H9 (cell line): ENCODE data around the gene TRIM24. TPM values are rescaled to one million over a fixed set of nuclear protein-coding genes. Genes with fewer than 3 reads are reported as not detected.

Experiments
- DNase-seq: peaks from one replicate; pipeline ENCODE4 v3.0.0-alpha.2; 2017
- H2AFZ ChIP-seq: one replicate; pipeline ENCODE4 v1.6.1; 2013; ENCODE audit warnings: mild to moderate bottlenecking, low read length, control low read depth, moderate library complexity
- H2AK5ac ChIP-seq: 2 replicates; pipeline ENCODE4 v1.6.1; 2013; ENCODE audit warnings: low read length, control low read depth, mixed read lengths; ENCODE audit not compliant: insufficient read length
- H2BK120ac ChIP-seq: one replicate; pipeline ENCODE4 v1.6.1; 2013; ENCODE audit warnings: low read depth, mild to moderate bottlenecking, low read length, control low read depth, inconsistent platforms; ENCODE audit not compliant: poor library complexity, severe bottlenecking
- H2BK12ac ChIP-seq: 2 replicates; pipeline ENCODE4 v1.6.1; 2013; ENCODE audit warnings: low read length, control low read depth, mixed read lengths, low read depth; ENCODE audit not compliant: insufficient read length
- H2BK15ac ChIP-seq: 2 replicates; pipeline ENCODE4 v1.6.1; 2013; ENCODE audit warnings: low read depth, low read length, control low read depth
- H2BK20ac ChIP-seq: one replicate; pipeline ENCODE4 v1.6.1; 2013; ENCODE audit warnings: low read depth, mild to moderate bottlenecking, low read length, control low read depth, inconsistent platforms; ENCODE audit not compliant: poor library complexity, severe bottlenecking
- H2BK5ac ChIP-seq: 2 replicates; pipeline ENCODE4 v1.6.1; 2013; ENCODE audit warnings: low read length, control low read depth, mixed read lengths; ENCODE audit not compliant: insufficient read length
- H3K14ac ChIP-seq: 2 replicates; pipeline ENCODE4 v1.6.1; 2013; ENCODE audit warnings: low read length, control low read depth; ENCODE audit not compliant: insufficient read depth
- H3K18ac ChIP-seq: 2 replicates; pipeline ENCODE4 v1.6.1; 2013; ENCODE audit warnings: low read depth, mild to moderate bottlenecking, mixed read lengths, low read length, control low read depth; ENCODE audit not compliant: insufficient read length
- H3K23ac ChIP-seq: 2 replicates; pipeline ENCODE4 v1.6.1; 2013; ENCODE audit warnings: low read length, control low read depth, mixed read lengths, low read depth; ENCODE audit not compliant: insufficient read length
- H3K23me2 ChIP-seq: 2 replicates; pipeline ENCODE4 v1.6.1; 2013; ENCODE audit warnings: low read depth, mild to moderate bottlenecking, mixed read lengths, low read length, control low read depth; ENCODE audit not compliant: insufficient read length, poor library complexity, severe bottlenecking
- H3K27ac ChIP-seq: 2 replicates; pipeline ENCODE4 v1.5.1; 2013; ENCODE audit warnings: low read length, control low read depth, mixed read lengths, low read depth; ENCODE audit not compliant: insufficient read length
- H3K27me3 ChIP-seq: 2 replicates; pipeline ENCODE4 v1.6.1; 2013; ENCODE audit warnings: low read length, control low read depth, inconsistent platforms; ENCODE audit not compliant: insufficient read depth
- H3K4ac ChIP-seq: 2 replicates; pipeline ENCODE4 v1.6.1; 2013; ENCODE audit warnings: low read depth, mild to moderate bottlenecking, control low read depth, inconsistent platforms, low read length, moderate library complexity
- H3K4me1 ChIP-seq: 2 replicates; pipeline ENCODE4 v1.6.1; 2013; ENCODE audit warnings: low read length, control low read depth, inconsistent platforms; ENCODE audit not compliant: insufficient read depth
- H3K4me2 ChIP-seq: 2 replicates; pipeline ENCODE4 v1.6.1; 2013; ENCODE audit warnings: low read length, control low read depth, mixed read lengths; ENCODE audit not compliant: insufficient read length, insufficient read depth
- H3K56ac ChIP-seq: 2 replicates; pipeline ENCODE4 v1.6.1; 2013; ENCODE audit warnings: low read depth, mild to moderate bottlenecking, mixed read lengths, low read length, control low read depth; ENCODE audit not compliant: insufficient read length
- H3K79me1 ChIP-seq: 2 replicates; pipeline ENCODE4 v1.6.1; 2013; ENCODE audit warnings: low read depth, mild to moderate bottlenecking, moderate library complexity, low read length, control low read depth, inconsistent platforms; ENCODE audit not compliant: insufficient read depth, poor library complexity, severe bottlenecking
- H3K79me2 ChIP-seq: 2 replicates; pipeline ENCODE4 v1.6.1; 2013; ENCODE audit warnings: low read length, control low read depth, inconsistent platforms; ENCODE audit not compliant: insufficient read depth
- H3K9ac ChIP-seq: 2 replicates; pipeline ENCODE4 v1.6.1; 2013; ENCODE audit warnings: low read length, control low read depth, mixed read lengths; ENCODE audit not compliant: insufficient read length; ENCODE audit errors: extremely low read depth
- H3K9me3 ChIP-seq: one replicate; pipeline ENCODE4 v1.6.1; 2013; ENCODE audit warnings: low read depth, low read length, inconsistent platforms; ENCODE audit not compliant: control insufficient read depth
- H3T11ph ChIP-seq: one replicate; pipeline ENCODE4 v1.6.1; 2013; ENCODE audit warnings: mild to moderate bottlenecking, low read length, control low read depth, inconsistent platforms
- H4K20me1 ChIP-seq: one replicate; pipeline ENCODE4 v1.6.1; 2013; ENCODE audit not compliant: control insufficient read depth, insufficient read length, insufficient read depth
- H4K5ac ChIP-seq: 2 replicates; pipeline ENCODE4 v1.6.1; 2013; ENCODE audit warnings: low read depth, mild to moderate bottlenecking, mixed read lengths, low read length, control low read depth; ENCODE audit not compliant: insufficient read length
- H4K8ac ChIP-seq: replicated peaks from 2 replicates; pipeline ENCODE4 v1.6.1; 2013; ENCODE audit warnings: low read length, control low read depth, mixed read lengths, low read depth; ENCODE audit not compliant: insufficient read length
- H4K91ac ChIP-seq: 2 replicates; pipeline ENCODE4 v1.6.1; 2013; ENCODE audit warnings: low read depth, mild to moderate bottlenecking, moderate library complexity, mixed read lengths, low read length, control low read depth; ENCODE audit not compliant: insufficient read length
- H3K27ac Mint-ChIP-seq, 3 experiments: 2 replicates in 2 of 3; 3 replicates in 1 of 3; pipeline ENCODE4 v1.8.0; 2020 to 2021; ENCODE audit warnings: mixed read lengths in 3 of 3, mild to moderate bottlenecking in 1 of 3, moderate library complexity in 1 of 3
- H3K27me3 Mint-ChIP-seq: 2 replicates; pipeline ENCODE4 v1.8.0; 2021; ENCODE audit warnings: low read depth, mild to moderate bottlenecking, moderate library complexity, mixed read lengths
- H3K36me3 Mint-ChIP-seq, 3 experiments: 2 replicates in 2 of 3; 3 replicates in 1 of 3; pipeline ENCODE4 v1.8.0; 2020 to 2021; ENCODE audit warnings: low read depth in 3 of 3, mixed read lengths in 3 of 3; ENCODE audit not compliant: insufficient read depth in 1 of 3
- H3K4me1 Mint-ChIP-seq, 2 experiments: 2 replicates each; pipeline ENCODE4 v1.8.0; 2020; ENCODE audit warnings: mixed read lengths in 2 of 2
- H3K4me3 Mint-ChIP-seq, 2 experiments: 2 replicates in 1 of 2; 3 replicates in 1 of 2; pipeline ENCODE4 v1.8.0; 2020 to 2021; ENCODE audit warnings: mild to moderate bottlenecking in 2 of 2, mixed read lengths in 2 of 2, moderate library complexity in 1 of 2
- H3K9me3 Mint-ChIP-seq, 2 experiments: 2 replicates in 1 of 2; 3 replicates in 1 of 2; pipeline ENCODE4 v1.8.0; 2020; ENCODE audit warnings: mild to moderate bottlenecking in 2 of 2, mixed read lengths in 2 of 2, moderate library complexity in 1 of 2
- WGBS: extraction: QIAGEN DNeasy Blood & Tissue Kit; methylation state at CpG from one replicate; pipeline ENCODE4 v1.1.7; 2013; ENCODE audit warnings: missing lambda C conversion rate, low lambda C conversion rate, mixed read lengths; ENCODE audit not compliant: insufficient read length; ENCODE audit errors: extremely low coverage; 5-methylcytosine and 5-hydroxymethylcytosine counted together
- total RNA-seq: library from RNA; stranded (reverse); gene quantifications from 2 replicates; pipeline ENCODE4 v1.2.1, GENCODE V29; 2021
- TF ChIP-seq, protein P1 (sequence below): fragments of 200-600 bp; sonication (generic); conservative IDR thresholded peaks from 3 replicates; pipeline ENCODE4 v1.8.0; 2021; ENCODE audit warnings: antibody characterized with exemption, mild to moderate bottlenecking

The TRIM24 gene
- total RNA-seq, 1 experiment from 2014 or later, result 260 TPM

DNA sequence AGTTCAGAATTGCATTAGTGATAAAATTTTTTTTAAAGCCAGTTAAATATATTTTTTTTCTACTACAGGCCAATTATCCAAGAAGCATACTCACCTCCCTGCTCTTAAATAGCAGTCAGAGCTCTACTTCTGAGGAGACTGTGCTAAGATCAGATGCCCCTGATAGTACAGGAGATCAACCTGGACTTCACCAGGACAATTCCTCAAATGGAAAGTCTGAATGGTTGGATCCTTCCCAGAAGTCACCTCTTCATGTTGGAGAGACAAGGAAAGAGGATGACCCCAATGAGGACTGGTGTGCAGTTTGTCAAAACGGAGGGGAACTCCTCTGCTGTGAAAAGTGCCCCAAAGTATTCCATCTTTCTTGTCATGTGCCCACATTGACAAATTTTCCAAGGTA lies 119.1 kb downstream of the TRIM24 start:
- no CpG with 5 or more reads among the region's 1 CpG for WGBS
- DNase-seq, result no peak

More for the DNA sequence above, 119.1 kb downstream of the TRIM24 start:
- no peak overlapping the region for H4K91ac ChIP-seq
- no peaks in the 10 kb centered on the region for H4K20me1 ChIP-seq
- H4K8ac ChIP-seq, result no peak overlapping the region
- H3K79me1 ChIP-seq, result peaks cover 2% of the 10 kb centered on the region
- no peak overlapping the region for H3K4me2 ChIP-seq
- H3K4me1 ChIP-seq, result no peaks in the 10 kb centered on the region
- H2AK5ac ChIP-seq, result no peak overlapping the region
- TF ChIP-seq, protein P1, sequence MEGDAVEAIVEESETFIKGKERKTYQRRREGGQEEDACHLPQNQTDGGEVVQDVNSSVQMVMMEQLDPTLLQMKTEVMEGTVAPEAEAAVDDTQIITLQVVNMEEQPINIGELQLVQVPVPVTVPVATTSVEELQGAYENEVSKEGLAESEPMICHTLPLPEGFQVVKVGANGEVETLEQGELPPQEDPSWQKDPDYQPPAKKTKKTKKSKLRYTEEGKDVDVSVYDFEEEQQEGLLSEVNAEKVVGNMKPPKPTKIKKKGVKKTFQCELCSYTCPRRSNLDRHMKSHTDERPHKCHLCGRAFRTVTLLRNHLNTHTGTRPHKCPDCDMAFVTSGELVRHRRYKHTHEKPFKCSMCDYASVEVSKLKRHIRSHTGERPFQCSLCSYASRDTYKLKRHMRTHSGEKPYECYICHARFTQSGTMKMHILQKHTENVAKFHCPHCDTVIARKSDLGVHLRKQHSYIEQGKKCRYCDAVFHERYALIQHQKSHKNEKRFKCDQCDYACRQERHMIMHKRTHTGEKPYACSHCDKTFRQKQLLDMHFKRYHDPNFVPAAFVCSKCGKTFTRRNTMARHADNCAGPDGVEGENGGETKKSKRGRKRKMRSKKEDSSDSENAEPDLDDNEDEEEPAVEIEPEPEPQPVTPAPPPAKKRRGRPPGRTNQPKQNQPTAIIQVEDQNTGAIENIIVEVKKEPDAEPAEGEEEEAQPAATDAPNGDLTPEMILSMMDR, result no peak
- no peak overlapping the region for H3K14ac ChIP-seq
- Mint-ChIP-seq H3K36me3 (peaks cover 63 to 94% (median 88%) of the 10 kb centered on the region in 3 experiments), H3K4me1 (no peaks in the 10 kb centered on the region), H3K9me3 (no peaks in the 10 kb centered on the region), H3K27me3 (no peaks in the 10 kb centered on the region), H3K4me3 (no peak overlapping the region), H3K27ac (peak overlapping the region in 1 of 3 experiments; percentile 68; a peak in 2 of 7 replicates)
- no peak overlapping the region for H2BK120ac ChIP-seq
- no peak overlapping the region for H3K9ac ChIP-seq
- H3K23me2 ChIP-seq, result no peaks in the 10 kb centered on the region
- H2BK12ac ChIP-seq, result no peak overlapping the region
- H4K5ac ChIP-seq, result no peak overlapping the region
- no peaks in the 10 kb centered on the region for H3K79me2 ChIP-seq
- no peak overlapping the region for H3K18ac ChIP-seq
- no peak overlapping the region for H3T11ph ChIP-seq
- no peak overlapping the region for H3K56ac ChIP-seq
- no peak overlapping the region for H2BK5ac ChIP-seq
- H3K4ac ChIP-seq, result no peak overlapping the region
- H3K27ac ChIP-seq, result no peak overlapping the region
- H2AFZ ChIP-seq, result no peak overlapping the region
- H3K27me3 ChIP-seq, result no peaks in the 10 kb centered on the region
- no peaks in the 10 kb centered on the region for H3K9me3 ChIP-seq
- H2BK20ac ChIP-seq, result no peak overlapping the region
- no peak overlapping the region for H3K23ac ChIP-seq
- no peak overlapping the region for H2BK15ac ChIP-seq
